DOHH2 (cell line): Measurements from ENCODE around the gene VWA5B1.

ENCODE experiments used
- CTCF ChIP-seq: fragments of 200-600 bp; sonication (generic); IDR thresholded peaks from one replicate; pipeline ENCODE4 v1.5.1; 2014; ENCODE audit warnings: antibody characterized with exemption, mild to moderate bottlenecking, low read depth, low read length; ENCODE audit not compliant: poor library complexity, severe bottlenecking
- EZH2phosphoT487 ChIP-seq: fragments of 200-600 bp; sonication (generic); IDR thresholded peaks from 2 replicates; pipeline ENCODE4 v1.6.1; 2017; ENCODE audit warnings: borderline replicate concordance, mild to moderate bottlenecking, antibody characterized with exemption, low read length, moderate library complexity, mixed read lengths

- TF ChIP-seq CTCF (no peak), EZH2phosphoT487 (no peak)
Observed at GRCh38 chr1:20385630-20386029, 95.0 kb downstream of the VWA5B1 start.
